Measurements from ENCODE around the gene LBX1.

LBX1 gene

GRCh38 chr10:101229266-101230182 is at the start of gene LBX1:
Gene LBX1, minus strand, starts transcription at chr10:101229463. Its CDS starts 648 bp downstream, at chr10:101228815.
- no peak for DNase-seq (ENCODE audit: low read depth in 3 of 3)

GRCh38 chr10:101273741-101274140 is 44.5 kb upstream of the LBX1 start:
- no peak for DNase-seq (ENCODE audit: low read depth in 3 of 3)

GRCh38 chr10:101273330-101273729 is 44.1 kb upstream of the LBX1 start:
- no peak for DNase-seq (ENCODE audit: low read depth in 3 of 3)

- DNase-seq (ENCODE audit: low read depth in 3 of 3) = peak; percentile 31 to 53 (median 44)
Observed at GRCh38 chr10:101272229-101272868, 43.1 kb upstream of the LBX1 start.

GRCh38 chr10:101270763-101271162 is 41.5 kb upstream of the LBX1 start:
- no peak for DNase-seq (ENCODE audit: low read depth in 3 of 3)

GRCh38 chr10:101267776-101268175 is 38.5 kb upstream of the LBX1 start:
- no peak for DNase-seq (ENCODE audit: low read depth in 3 of 3)

- DNase-seq (ENCODE audit: low read depth in 3 of 3) = no peak
Observed at GRCh38 chr10:101267290-101267680, 38.0 kb upstream of the LBX1 start.

- DNase-seq (ENCODE audit: low read depth in 3 of 3) = no peak
Observed at GRCh38 chr10:101266381-101267289, 37.4 kb upstream of the LBX1 start.

- DNase-seq (ENCODE audit: low read depth in 3 of 3) = no peak
Observed at GRCh38 chr10:101263150-101263752, 34.0 kb upstream of the LBX1 start.

GRCh38 chr10:101262147-101262546 is 32.9 kb upstream of the LBX1 start:
- no peak for DNase-seq (ENCODE audit: low read depth in 3 of 3)

GRCh38 chr10:101261702-101262101 is 32.4 kb upstream of the LBX1 start:
- no peak for DNase-seq (ENCODE audit: low read depth in 3 of 3)

- DNase-seq (ENCODE audit: low read depth in 3 of 3) = no peak
Observed at GRCh38 chr10:101260764-101261481, 31.7 kb upstream of the LBX1 start.

- DNase-seq (ENCODE audit: low read depth in 3 of 3) = no peak
Observed at GRCh38 chr10:101258179-101258885, 29.1 kb upstream of the LBX1 start.

GRCh38 chr10:101257491-101257890 is 28.2 kb upstream of the LBX1 start:
- DNase-seq (ENCODE audit: low read depth in 3 of 3) = no peak

GRCh38 chr10:101257084-101257483 is 27.8 kb upstream of the LBX1 start:
- DNase-seq (ENCODE audit: low read depth in 3 of 3) = no peak

GRCh38 chr10:101256387-101256786 is 27.1 kb upstream of the LBX1 start:
- no peak for DNase-seq (ENCODE audit: low read depth in 3 of 3)

GRCh38 chr10:101250136-101250535 is 20.9 kb upstream of the LBX1 start:
- DNase-seq (ENCODE audit: low read depth in 3 of 3) = no peak

GRCh38 chr10:101249171-101249581 is 19.9 kb upstream of the LBX1 start:
- DNase-seq (ENCODE audit: low read depth in 3 of 3) = no peak

- no peak for DNase-seq (ENCODE audit: low read depth in 3 of 3)
Observed at GRCh38 chr10:101246639-101247038, 17.4 kb upstream of the LBX1 start.

GRCh38 chr10:101244321-101245050 is 15.2 kb upstream of the LBX1 start:
- DNase-seq (ENCODE audit: low read depth in 3 of 3) = no peak
